Stimulated activated CD4-positive, alpha-beta T cell treated with anti-CD3 and anti-CD28 coated beads, Interleukin-15, amount 100 ng/mL, for 24 hours (primary cell): ENCODE measurements around the gene SALL4.

Source experiments
- DNase-seq: peaks from one replicate; pipeline ENCODE4 v3.0.0-alpha.2; 2020

SALL4 gene

GRCh38 chr20:51734876-51735720 is 67.2 kb downstream of the SALL4 start:
- no peak for DNase-seq

GRCh38 chr20:51733070-51733469 is 69.3 kb downstream of the SALL4 start:
- no peak for DNase-seq
